ENCODE results near the gene TBL3.
"Not testable (repeated sequence)": the region's sequence is repeated elsewhere in the genome, so short reads cannot be mapped to it uniquely, and the experiment has no call there.

- TF ChIP-seq CTCF (IDR thresholded peaks at IDR 0.05); ZFX (IDR thresholded peaks at IDR 0.05; ENCODE audit: borderline replicate concordance): not testable (repeated sequence)
These were observed 9.4 kb upstream of the TBL3 start for GRCh38 chr16:1962161-1963153.
